Measurements from ENCODE around the gene PCDH17. TPM values are rescaled to one million over a fixed set of nuclear protein-coding genes. Genes with fewer than 3 reads are reported as not detected.

Gene PCDH17
- polyA plus RNA-seq, 4 donors = 0.22 to 1.9 (median 1.8) TPM; not detected in 1

DNA sequence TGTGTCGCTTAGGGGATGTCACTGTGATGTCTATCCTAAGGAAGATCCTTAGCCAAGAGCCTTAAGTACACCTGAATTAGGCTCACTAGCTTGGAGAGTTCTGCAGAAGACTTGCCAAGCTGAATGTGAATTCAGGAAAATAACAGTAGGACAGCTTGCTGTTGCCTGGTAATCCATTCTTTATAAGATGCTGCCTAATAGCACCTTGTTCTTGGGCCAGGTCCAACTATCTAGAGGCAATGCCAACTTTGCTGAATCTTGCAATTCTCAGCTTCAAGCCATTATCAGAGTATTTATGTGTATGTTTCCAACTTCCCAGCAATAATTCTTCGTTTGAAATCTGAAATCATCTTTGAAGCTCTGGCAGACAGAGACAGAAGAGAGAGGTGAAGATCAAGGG lies 102.8 kb downstream of the PCDH17 start:
- no peak for FAIRE-seq
- Histone ChIP-seq H3K4me3 (ENCODE audit: low read depth in 1 of 3, low read length in 3 of 3) (no peak overlapping the region), H3K27ac (ENCODE audit: low read depth in 1 of 3, low read length in 2 of 3) (no peak overlapping the region), H3K27me3 (ENCODE audit: control insufficient read depth in 3 of 3, insufficient read depth in 3 of 3, low read length in 3 of 3) (no peaks in the 10 kb centered on the region), H3K4me1 (ENCODE audit: control insufficient read depth in 3 of 3, insufficient read depth in 2 of 3, low read depth in 1 of 3, low read length in 2 of 3) (no peaks in the 10 kb centered on the region), H3K36me3 (ENCODE audit: control insufficient read depth in 3 of 3, insufficient read depth in 2 of 3, low read depth in 1 of 3, low read length in 3 of 3) (no peaks in the 10 kb centered on the region), H3K9me3 (ENCODE audit: control insufficient read depth in 2 of 2, insufficient read depth in 1 of 2, low read depth in 1 of 2, low read length in 1 of 2) (no peaks in the 10 kb centered on the region)
- WGBS, 3 donors = 48 to 58% (median 51%) methylated on average over 2 of the region's 2 CpGs
- DNase-seq = no peak

DNA sequence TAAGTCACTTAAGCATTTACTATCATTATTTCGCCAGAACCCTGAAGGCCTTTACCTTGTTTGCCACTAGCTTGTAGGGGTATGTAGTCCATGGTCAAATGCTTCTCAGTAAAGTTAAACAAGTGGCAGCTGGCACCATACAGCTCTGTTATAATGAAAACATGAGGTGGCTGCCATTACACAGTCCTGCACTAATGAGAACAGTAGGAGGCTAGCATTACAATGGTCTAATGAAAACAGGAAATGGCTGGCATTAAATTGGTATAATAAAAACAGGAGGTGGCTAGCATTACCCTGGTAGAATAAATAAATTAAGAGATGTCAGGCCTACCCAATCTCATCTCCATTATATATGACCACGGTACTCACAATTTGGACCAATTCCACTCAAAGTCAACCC lies 107.5 kb downstream of the PCDH17 start:
- FAIRE-seq = no peak
- WGBS, 3 donors = 59 to 69% (median 68%) methylated on average over 2 of the region's 2 CpGs

DNA sequence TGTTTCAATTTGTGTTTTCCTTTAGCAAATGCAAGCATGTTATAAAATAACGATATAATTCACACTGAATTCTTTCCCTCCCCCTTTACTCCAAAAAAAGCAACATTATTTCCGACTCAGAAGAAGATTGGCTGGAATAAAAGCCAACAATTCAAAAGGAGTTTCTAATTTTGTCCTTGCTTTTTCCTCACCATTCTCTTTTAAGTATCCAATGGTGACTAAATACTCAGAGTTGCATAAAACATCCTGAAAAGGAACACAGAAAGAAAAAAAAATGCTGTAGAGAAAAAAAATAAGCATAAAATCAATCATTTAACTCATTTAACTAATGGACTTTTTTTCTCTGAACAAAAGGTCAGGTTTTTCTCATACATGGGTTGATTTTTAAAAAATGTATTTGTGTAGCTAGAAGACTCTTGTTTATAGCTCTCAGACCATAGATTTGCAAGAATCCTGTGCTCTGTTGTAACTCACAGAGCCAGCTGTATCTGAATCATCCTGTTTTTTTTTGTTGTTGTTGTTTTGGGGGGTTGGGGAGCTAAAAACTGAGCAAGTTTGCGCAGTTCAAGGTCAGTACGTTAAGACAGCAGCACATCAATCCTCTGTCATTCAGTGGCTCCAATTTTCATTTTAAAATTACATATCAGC lies 108.1 kb downstream of the PCDH17 start:
- Histone ChIP-seq H3K27ac (ENCODE audit: low read depth in 1 of 3, low read length in 2 of 3) (no peak overlapping the region), H3K4me3 (ENCODE audit: low read depth in 1 of 3, low read length in 3 of 3) (no peak overlapping the region), H3K36me3 (ENCODE audit: control insufficient read depth in 3 of 3, insufficient read depth in 2 of 3, low read depth in 1 of 3, low read length in 3 of 3) (no peaks in the 10 kb centered on the region), H3K9me3 (ENCODE audit: control insufficient read depth in 2 of 2, insufficient read depth in 1 of 2, low read depth in 1 of 2, low read length in 1 of 2) (no peaks in the 10 kb centered on the region), H3K27me3 (ENCODE audit: control insufficient read depth in 3 of 3, insufficient read depth in 3 of 3, low read length in 3 of 3) (no peaks in the 10 kb centered on the region), H3K4me1 (ENCODE audit: control insufficient read depth in 3 of 3, insufficient read depth in 2 of 3, low read depth in 1 of 3, low read length in 2 of 3) (no peaks in the 10 kb centered on the region)
- FAIRE-seq (no peak), DNase-seq (no peak)
- WGBS, 3 donors = 52 to 70% (median 63%) methylated on average over 4 of the region's 4 CpGs

More for the DNA sequence above, 107.5 kb downstream of the PCDH17 start:
- H3K27ac ChIP-seq (ENCODE audit: low read depth in 1 of 3, low read length in 2 of 3) = no peak overlapping the region
- H3K4me3 ChIP-seq (ENCODE audit: low read depth in 1 of 3, low read length in 3 of 3) = no peak overlapping the region
- no peaks in the 10 kb centered on the region for H3K9me3 ChIP-seq (ENCODE audit: control insufficient read depth in 2 of 2, insufficient read depth in 1 of 2, low read depth in 1 of 2, low read length in 1 of 2)
- no peaks in the 10 kb centered on the region for H3K36me3 ChIP-seq (ENCODE audit: control insufficient read depth in 3 of 3, insufficient read depth in 2 of 3, low read depth in 1 of 3, low read length in 3 of 3)
- H3K4me1 ChIP-seq (ENCODE audit: control insufficient read depth in 3 of 3, insufficient read depth in 2 of 3, low read depth in 1 of 3, low read length in 2 of 3) = no peaks in the 10 kb centered on the region
- no peaks in the 10 kb centered on the region for H3K27me3 ChIP-seq (ENCODE audit: control insufficient read depth in 3 of 3, insufficient read depth in 3 of 3, low read length in 3 of 3)
- no peak for DNase-seq

DNA sequence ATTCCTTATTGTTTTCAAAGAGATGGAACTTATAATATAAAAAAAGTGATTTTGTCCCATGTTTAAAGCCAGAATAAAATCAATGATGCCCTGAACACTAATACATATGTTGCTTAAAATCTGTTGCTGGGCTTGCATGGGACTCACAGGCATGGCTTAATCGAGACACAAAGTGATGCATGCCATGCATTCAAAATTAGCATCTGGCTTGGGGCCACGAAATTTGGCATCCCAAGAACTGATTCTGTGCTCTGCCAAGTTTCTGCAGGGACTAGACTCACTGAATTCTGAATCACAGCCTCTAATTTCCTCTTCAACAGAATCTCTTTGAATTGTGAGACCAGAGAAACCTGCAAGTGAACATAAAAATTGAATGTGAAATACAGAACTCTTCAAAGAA lies 109.2 kb downstream of the PCDH17 start:
- no peaks in the 10 kb centered on the region for H3K9me3 ChIP-seq (ENCODE audit: control insufficient read depth in 2 of 2, insufficient read depth in 1 of 2, low read depth in 1 of 2, low read length in 1 of 2)
- H3K4me3 ChIP-seq (ENCODE audit: low read depth in 1 of 3, low read length in 3 of 3) = no peak overlapping the region
- H3K27ac ChIP-seq (ENCODE audit: low read depth in 1 of 3, low read length in 2 of 3) = no peak overlapping the region
- DNase-seq (no peak), FAIRE-seq (no peak)
- no peaks in the 10 kb centered on the region for H3K36me3 ChIP-seq (ENCODE audit: control insufficient read depth in 3 of 3, insufficient read depth in 2 of 3, low read depth in 1 of 3, low read length in 3 of 3)
- WGBS, 3 donors = 32 to 34% (median 32%) methylated on average over 2 of the region's 2 CpGs
- H3K4me1 ChIP-seq (ENCODE audit: control insufficient read depth in 3 of 3, insufficient read depth in 2 of 3, low read depth in 1 of 3, low read length in 2 of 3) = no peaks in the 10 kb centered on the region
- H3K27me3 ChIP-seq (ENCODE audit: control insufficient read depth in 3 of 3, insufficient read depth in 3 of 3, low read length in 3 of 3) = no peaks in the 10 kb centered on the region

DNA sequence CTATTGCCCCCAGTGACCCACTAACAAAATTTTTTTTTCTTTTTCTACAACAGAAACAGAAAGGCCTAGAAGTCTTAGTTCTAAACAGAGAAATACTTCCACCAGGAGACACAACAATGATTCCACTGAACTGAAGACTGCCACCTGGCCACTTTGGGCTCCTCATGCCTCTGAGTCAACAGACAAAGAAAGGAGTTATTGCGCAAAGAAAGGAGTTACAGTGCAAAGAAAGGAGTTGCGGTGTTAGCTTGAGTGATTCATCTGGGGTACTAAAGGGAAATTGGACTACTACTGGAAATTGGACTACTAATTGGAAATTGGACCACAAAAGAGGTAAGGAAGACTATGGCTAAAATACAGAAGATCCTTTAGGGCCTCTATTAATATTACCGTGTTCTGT lies 116.6 kb downstream of the PCDH17 start:
- FAIRE-seq = no peak
- no peaks in the 10 kb centered on the region for H3K4me1 ChIP-seq (ENCODE audit: control insufficient read depth in 3 of 3, insufficient read depth in 2 of 3, low read depth in 1 of 3, low read length in 2 of 3)
- no peaks in the 10 kb centered on the region for H3K27me3 ChIP-seq (ENCODE audit: control insufficient read depth in 3 of 3, insufficient read depth in 3 of 3, low read length in 3 of 3)
- 79 to 96% (median 92%) methylated on average over 3 of the region's 3 CpGs for WGBS, 3 donors
- DNase-seq = no peak
- H3K27ac ChIP-seq (ENCODE audit: low read depth in 1 of 3, low read length in 2 of 3) = no peak overlapping the region
- H3K4me3 ChIP-seq (ENCODE audit: low read depth in 1 of 3, low read length in 3 of 3) = no peak overlapping the region
- H3K36me3 ChIP-seq (ENCODE audit: control insufficient read depth in 3 of 3, insufficient read depth in 2 of 3, low read depth in 1 of 3, low read length in 3 of 3) = no peaks in the 10 kb centered on the region
- H3K9me3 ChIP-seq (ENCODE audit: control insufficient read depth in 2 of 2, insufficient read depth in 1 of 2, low read depth in 1 of 2, low read length in 1 of 2) = peaks cover 0 to 3% of the 10 kb centered on the region in 2 donors

DNA sequence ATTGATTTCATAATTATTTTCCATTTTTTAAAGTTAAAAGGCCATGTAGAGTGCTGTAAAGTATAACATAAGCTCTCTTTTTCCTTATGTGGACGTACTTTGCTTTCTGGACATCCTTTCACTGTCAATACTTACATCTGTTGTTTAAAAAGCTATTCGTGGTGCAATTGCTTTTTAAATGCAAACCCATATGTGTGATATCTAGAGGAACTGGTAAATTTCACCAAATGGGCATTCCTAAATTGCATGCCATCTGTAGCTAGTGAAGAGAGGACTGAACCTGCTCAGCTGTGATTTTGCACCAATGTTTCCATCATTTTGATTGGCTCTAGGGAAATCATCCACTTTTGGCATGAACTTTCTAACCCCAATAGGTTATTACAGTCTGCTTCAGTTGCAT lies 129.4 kb downstream of the PCDH17 start:
- 59 to 62% (median 60%) methylated on average over 2 of the region's 2 CpGs for WGBS, 3 donors
- DNase-seq (no peak), FAIRE-seq (no peak)
- H3K4me3 ChIP-seq (ENCODE audit: low read depth in 1 of 3, low read length in 3 of 3) = no peak overlapping the region
- no peaks in the 10 kb centered on the region for H3K27me3 ChIP-seq (ENCODE audit: control insufficient read depth in 3 of 3, insufficient read depth in 3 of 3, low read length in 3 of 3)
- H3K36me3 ChIP-seq (ENCODE audit: control insufficient read depth in 3 of 3, insufficient read depth in 2 of 3, low read depth in 1 of 3, low read length in 3 of 3) = no peaks in the 10 kb centered on the region
- H3K9me3 ChIP-seq (ENCODE audit: control insufficient read depth in 2 of 2, insufficient read depth in 1 of 2, low read depth in 1 of 2, low read length in 1 of 2) = no peaks in the 10 kb centered on the region
- H3K4me1 ChIP-seq (ENCODE audit: control insufficient read depth in 3 of 3, insufficient read depth in 2 of 3, low read depth in 1 of 3, low read length in 2 of 3) = no peaks in the 10 kb centered on the region
- H3K27ac ChIP-seq (ENCODE audit: low read depth in 1 of 3, low read length in 2 of 3) = no peak overlapping the region

DNA sequence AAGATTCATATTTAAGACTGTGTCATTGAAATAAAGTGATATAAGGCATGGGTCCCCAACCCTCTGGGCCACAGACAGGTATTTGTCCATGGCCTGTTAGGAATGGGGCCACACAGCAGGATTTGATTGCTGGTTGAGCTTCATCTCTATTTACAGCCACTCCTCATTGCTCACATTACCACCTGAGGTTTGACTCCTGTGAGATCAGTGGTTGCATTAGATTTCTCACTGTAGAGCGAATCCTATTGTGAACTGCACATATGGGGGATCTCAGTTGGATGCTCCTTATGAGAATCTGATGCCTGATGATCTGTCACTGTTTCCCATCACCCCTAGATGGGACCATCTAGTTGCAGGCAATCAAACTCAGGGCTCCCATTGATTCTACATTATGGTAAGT lies 132.1 kb downstream of the PCDH17 start:
- no peak overlapping the region for H3K4me3 ChIP-seq (ENCODE audit: low read depth in 1 of 3, low read length in 3 of 3)
- no peaks in the 10 kb centered on the region for H3K36me3 ChIP-seq (ENCODE audit: control insufficient read depth in 3 of 3, insufficient read depth in 2 of 3, low read depth in 1 of 3, low read length in 3 of 3)
- DNase-seq = no peak
- no peaks in the 10 kb centered on the region for H3K27me3 ChIP-seq (ENCODE audit: control insufficient read depth in 3 of 3, insufficient read depth in 3 of 3, low read length in 3 of 3)
- H3K9me3 ChIP-seq (ENCODE audit: control insufficient read depth in 2 of 2, insufficient read depth in 1 of 2, low read depth in 1 of 2, low read length in 1 of 2) = no peaks in the 10 kb centered on the region
- H3K27ac ChIP-seq (ENCODE audit: low read depth in 1 of 3, low read length in 2 of 3) = no peak overlapping the region
- no peaks in the 10 kb centered on the region for H3K4me1 ChIP-seq (ENCODE audit: control insufficient read depth in 3 of 3, insufficient read depth in 2 of 3, low read depth in 1 of 3, low read length in 2 of 3)
- 65 to 84% (median 74%) methylated on average over 1 of the region's 1 CpG for WGBS, 3 donors
- FAIRE-seq = no peak

All from small intestine (tissue), 7 donors.